Measurements from ENCODE around the gene CDC25C.

DNA sequence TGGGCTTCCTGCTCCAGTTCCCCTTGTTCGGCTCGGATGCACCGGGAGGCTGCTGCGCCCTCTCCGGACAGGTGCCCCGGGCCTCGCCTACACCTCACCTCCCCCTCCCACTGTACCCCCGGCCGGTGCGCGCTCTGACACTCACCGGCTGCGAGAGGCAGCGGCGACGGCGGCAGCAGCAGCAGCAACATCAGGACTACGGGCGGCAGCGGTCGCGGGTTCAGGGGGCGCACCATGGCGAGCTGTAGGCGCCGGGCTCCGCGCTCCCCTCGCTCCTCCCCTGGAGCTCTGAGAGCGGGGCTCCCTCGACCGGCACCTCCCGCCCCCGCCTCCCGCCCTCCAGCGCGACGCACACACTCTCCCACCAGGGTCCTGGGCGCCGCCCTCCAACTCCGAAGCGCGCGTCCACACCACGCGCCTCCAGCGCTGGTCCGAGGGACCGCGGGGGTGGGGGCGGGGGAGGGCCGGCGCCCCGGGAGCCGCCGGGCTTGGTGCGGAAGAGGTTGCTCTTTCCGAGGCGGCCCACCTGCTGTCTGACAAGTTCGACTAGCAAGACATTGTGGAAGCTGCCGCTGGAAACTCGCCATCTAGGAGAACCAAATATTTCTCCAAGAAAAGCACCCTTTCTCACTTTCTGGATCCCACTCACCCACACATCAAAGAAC lies 57.3 kb downstream of the CDC25C start, which contains the start of gene GFRA3:
- TF ChIP-seq, protein P1, sequence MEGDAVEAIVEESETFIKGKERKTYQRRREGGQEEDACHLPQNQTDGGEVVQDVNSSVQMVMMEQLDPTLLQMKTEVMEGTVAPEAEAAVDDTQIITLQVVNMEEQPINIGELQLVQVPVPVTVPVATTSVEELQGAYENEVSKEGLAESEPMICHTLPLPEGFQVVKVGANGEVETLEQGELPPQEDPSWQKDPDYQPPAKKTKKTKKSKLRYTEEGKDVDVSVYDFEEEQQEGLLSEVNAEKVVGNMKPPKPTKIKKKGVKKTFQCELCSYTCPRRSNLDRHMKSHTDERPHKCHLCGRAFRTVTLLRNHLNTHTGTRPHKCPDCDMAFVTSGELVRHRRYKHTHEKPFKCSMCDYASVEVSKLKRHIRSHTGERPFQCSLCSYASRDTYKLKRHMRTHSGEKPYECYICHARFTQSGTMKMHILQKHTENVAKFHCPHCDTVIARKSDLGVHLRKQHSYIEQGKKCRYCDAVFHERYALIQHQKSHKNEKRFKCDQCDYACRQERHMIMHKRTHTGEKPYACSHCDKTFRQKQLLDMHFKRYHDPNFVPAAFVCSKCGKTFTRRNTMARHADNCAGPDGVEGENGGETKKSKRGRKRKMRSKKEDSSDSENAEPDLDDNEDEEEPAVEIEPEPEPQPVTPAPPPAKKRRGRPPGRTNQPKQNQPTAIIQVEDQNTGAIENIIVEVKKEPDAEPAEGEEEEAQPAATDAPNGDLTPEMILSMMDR (conservative IDR thresholded peaks at IDR 0.05): no peak
- TF ChIP-seq ZFX (IDR thresholded peaks at IDR 0.05): no peak
